DOHH2 (cell line): ENCODE measurements around the gene AUTS2.

Source experiments
- EZH2phosphoT487 ChIP-seq: fragments of 200-600 bp; sonication (generic); IDR thresholded peaks from 2 replicates; pipeline ENCODE4 v1.6.1; 2017; ENCODE audit warnings: borderline replicate concordance, mild to moderate bottlenecking, antibody characterized with exemption, low read length, moderate library complexity, mixed read lengths
- TF ChIP-seq, protein P1 (sequence below): fragments of 200-600 bp; sonication (generic); IDR thresholded peaks from one replicate; pipeline ENCODE4 v1.5.1; 2014; ENCODE audit warnings: antibody characterized with exemption, mild to moderate bottlenecking, low read depth, low read length; ENCODE audit not compliant: poor library complexity, severe bottlenecking

- TF ChIP-seq, protein P1, sequence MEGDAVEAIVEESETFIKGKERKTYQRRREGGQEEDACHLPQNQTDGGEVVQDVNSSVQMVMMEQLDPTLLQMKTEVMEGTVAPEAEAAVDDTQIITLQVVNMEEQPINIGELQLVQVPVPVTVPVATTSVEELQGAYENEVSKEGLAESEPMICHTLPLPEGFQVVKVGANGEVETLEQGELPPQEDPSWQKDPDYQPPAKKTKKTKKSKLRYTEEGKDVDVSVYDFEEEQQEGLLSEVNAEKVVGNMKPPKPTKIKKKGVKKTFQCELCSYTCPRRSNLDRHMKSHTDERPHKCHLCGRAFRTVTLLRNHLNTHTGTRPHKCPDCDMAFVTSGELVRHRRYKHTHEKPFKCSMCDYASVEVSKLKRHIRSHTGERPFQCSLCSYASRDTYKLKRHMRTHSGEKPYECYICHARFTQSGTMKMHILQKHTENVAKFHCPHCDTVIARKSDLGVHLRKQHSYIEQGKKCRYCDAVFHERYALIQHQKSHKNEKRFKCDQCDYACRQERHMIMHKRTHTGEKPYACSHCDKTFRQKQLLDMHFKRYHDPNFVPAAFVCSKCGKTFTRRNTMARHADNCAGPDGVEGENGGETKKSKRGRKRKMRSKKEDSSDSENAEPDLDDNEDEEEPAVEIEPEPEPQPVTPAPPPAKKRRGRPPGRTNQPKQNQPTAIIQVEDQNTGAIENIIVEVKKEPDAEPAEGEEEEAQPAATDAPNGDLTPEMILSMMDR, result no peak
- no peak for TF ChIP-seq EZH2phosphoT487
Observed at GRCh38 chr7:70607281-70607680, 1009.0 kb downstream of the AUTS2 start.
